K562 (cell line): Measurements from ENCODE around the gene ADCY5. TPM values are rescaled to one million over a fixed set of nuclear protein-coding genes. Genes with fewer than 3 reads are reported as not detected.

ENCODE experiments used
- ATAC-seq: fragments of 200-7000 bp; cut with Tn5 transposase; 3 replicates; pipeline ENCODE4 v1.9.1; 2020; ENCODE audit warnings: moderate library complexity
- BruUV-seq: library from RNA; stranded (reverse); fragments of 400-500 nt; replicated peaks from 2 replicates; lab custom pipeline; 2021; lab: Mats Ljungman, UMichigan
- CTCF ChIA-PET: fragments of 300-600 bp; formaldehyde crosslinking; extraction: SDS; loops from one replicate; lab custom pipeline; 2021; ENCODE audit warnings: low intra/inter-chr PET ratio; lab: Yijun Ruan, JAX
- POLR2A ChIA-PET: fragments of 300-600, 350-650 bp; sonication (Branson Sonifier 250); formaldehyde crosslinking; extraction: SDS; loops from one replicate; lab custom pipeline; 2021; ENCODE audit warnings: antibody characterized with exemption, inconsistent platforms; lab: Yijun Ruan, JAX
- DNase-seq, 4 experiments: peaks; one replicate each; pipeline versions ENCODE4 v3.0.0 to v3.0.0-alpha.2; 2011 to 2018; ENCODE audit warnings: low spot score in 3 of 4, mixed read lengths in 3 of 4; ENCODE audit errors: extremely low read depth in 1 of 4
- FAIRE-seq: peaks from 2 replicates; lab custom pipeline; 2011; peaks lifted over from hg19 to GRCh38; lab: Jason Lieb, UNC
- H2AFZ ChIP-seq: 2 replicates; pipeline ENCODE4 v1.6.0; 2011; ENCODE audit warnings: low read depth, low read length, control low read depth, inconsistent platforms
- H3K27ac ChIP-seq: fragments of 200-600 bp; 3 replicates; pipeline ENCODE4 v1.8.0; 2011; ENCODE audit warnings: low read depth, mild to moderate bottlenecking, control low read depth, inconsistent platforms, low read length, moderate library complexity, mixed read lengths; ENCODE audit errors: extremely low read depth
- H3K27me3 ChIP-seq, 2 experiments: fragments of 300-600 bp in 1 of 2; 2 replicates in 1 of 2; 3 replicates in 1 of 2; pipeline versions ENCODE4 v1.6.0 to v1.8.0; 2011; ENCODE audit warnings: inconsistent platforms in 2 of 2, low read length in 2 of 2, mild to moderate bottlenecking in 1 of 2, mixed read lengths in 1 of 2, moderate library complexity in 1 of 2; ENCODE audit not compliant: control insufficient read depth in 2 of 2, insufficient read depth in 2 of 2
- H3K36me3 ChIP-seq: fragments of 300-600 bp; 3 replicates; pipeline ENCODE4 v1.8.0; 2011; ENCODE audit warnings: mild to moderate bottlenecking, low read length, inconsistent platforms; ENCODE audit not compliant: control insufficient read depth, insufficient read depth
- H3K4me1 ChIP-seq, 2 experiments: fragments of 200-600 bp in 1 of 2; replicated peaks in 1 of 2; 2 replicates in 1 of 2; 3 replicates in 1 of 2; pipeline versions ENCODE4 v1.5.1 to v1.8.0; 2011; ENCODE audit warnings: inconsistent platforms in 2 of 2, low read length in 2 of 2, mild to moderate bottlenecking in 1 of 2, mixed read lengths in 1 of 2, moderate library complexity in 1 of 2; ENCODE audit not compliant: control insufficient read depth in 2 of 2, insufficient read depth in 2 of 2
- H3K4me2 ChIP-seq: 2 replicates; pipeline ENCODE4 v1.6.1; 2011; ENCODE audit warnings: low read length, control low read depth, inconsistent platforms, mixed read lengths; ENCODE audit not compliant: insufficient read depth
- H3K4me3 ChIP-seq: fragments of 200-600 bp; sonication (generic), shearing (Covaris generic); 2 replicates; pipeline ENCODE4 v1.5.1; 2016; ENCODE audit warnings: control low read depth, inconsistent platforms
- H3K79me2 ChIP-seq: fragments of 200-600 bp; 3 replicates; pipeline ENCODE4 v1.8.0; 2011; ENCODE audit warnings: low read length, inconsistent platforms; ENCODE audit not compliant: control insufficient read depth, insufficient read depth
- H3K9ac ChIP-seq, 2 experiments: 2 replicates each; pipeline versions ENCODE4 v1.6.0 to v1.6.1; 2011; ENCODE audit warnings: low read depth in 2 of 2, low read length in 2 of 2, control low read depth in 1 of 2, inconsistent platforms in 1 of 2, mild to moderate bottlenecking in 1 of 2, mixed read lengths in 1 of 2; ENCODE audit not compliant: insufficient read depth in 1 of 2
- H3K9me1 ChIP-seq: one replicate; pipeline ENCODE4 v1.6.0; 2011; ENCODE audit warnings: inconsistent platforms, mild to moderate bottlenecking, low read length, moderate library complexity; ENCODE audit not compliant: control insufficient read depth, insufficient read depth
- H3K9me3 ChIP-seq: replicated peaks from 2 replicates; pipeline ENCODE4 v1.5.1; 2011; ENCODE audit warnings: low read depth, low read length, inconsistent platforms; ENCODE audit not compliant: control insufficient read depth, insufficient read depth
- H4K20me1 ChIP-seq: replicated peaks from 2 replicates; pipeline ENCODE4 v1.6.1; 2011; ENCODE audit warnings: low read length, inconsistent platforms, mixed read lengths; ENCODE audit not compliant: control insufficient read depth, insufficient read depth
- BHLHE40 ChIP-seq: IDR thresholded peaks from 2 replicates; pipeline ENCODE4 v1.6.1; 2011; ENCODE audit warnings: low read length, improper control_type of control experiment
- BRCA1 ChIP-seq, 2 experiments: fragments of 450-650 bp in 1 of 2; sonication (generic) in 1 of 2; formaldehyde crosslinking in 1 of 2; IDR thresholded peaks; 2 replicates each; pipeline versions ENCODE4 v1.5.0 to v1.6.1; 2017 to 2020; ENCODE audit warnings: mild to moderate bottlenecking in 1 of 2, missing genetic modification reagents in 1 of 2
- CBX3 ChIP-seq, 2 experiments: IDR thresholded peaks; 1 replicate in 1 of 2; 2 replicates in 1 of 2; pipeline ENCODE4 v1.6.1; 2012; ENCODE audit warnings: inconsistent platforms in 2 of 2, low read length in 2 of 2, borderline replicate concordance in 1 of 2, control low read depth in 1 of 2
- CSDE1 ChIP-seq, 2 experiments: fragments of 450-650 bp; IDR thresholded peaks; 2 replicates each; pipeline ENCODE4 v1.6.1; 2016; ENCODE audit warnings: mild to moderate bottlenecking in 1 of 2
- FIP1L1 ChIP-seq: fragments of 200-400 bp; formaldehyde crosslinking; IDR thresholded peaks from 2 replicates; pipeline ENCODE4 v1.6.1; 2018; ENCODE audit warnings: mild to moderate bottlenecking, low read depth, low read length; ENCODE audit not compliant: poor library complexity, severe bottlenecking
- GATAD2A ChIP-seq: fragments of 450-650 bp; IDR thresholded peaks from 2 replicates; pipeline ENCODE4 v1.6.1; 2017
- ILK ChIP-seq: fragments of 450-650 bp; IDR thresholded peaks from 2 replicates; pipeline ENCODE4 v1.6.1; 2016; ENCODE audit warnings: missing genetic modification characterization, low read depth, mild to moderate bottlenecking, missing compliant biosample characterization, moderate library complexity, borderline replicate concordance
- KLF1 ChIP-seq: fragments of 450-650 bp; IDR thresholded peaks from 2 replicates; pipeline ENCODE4 v1.6.1; 2016; ENCODE audit warnings: missing genetic modification characterization, missing compliant biosample characterization
- NFE2 ChIP-seq: IDR thresholded peaks from 2 replicates; pipeline ENCODE4 v1.6.1; 2014; ENCODE audit warnings: antibody characterized with exemption, low read depth
- PHB ChIP-seq: fragments of 250-450 bp; sonication (Bioruptor Pico); IDR thresholded peaks from 2 replicates; pipeline ENCODE4 v1.5.0; 2021
- POLR2AphosphoS5 ChIP-seq: IDR thresholded peaks from 2 replicates; pipeline ENCODE4 v1.6.1; 2011; ENCODE audit warnings: mild to moderate bottlenecking, low read depth, low read length, moderate library complexity; ENCODE audit not compliant: control insufficient read depth, insufficient read depth
- SIN3B ChIP-seq: fragments of 450-650 bp; IDR thresholded peaks from 2 replicates; pipeline ENCODE4 v1.6.1; 2017; ENCODE audit warnings: low read depth, mild to moderate bottlenecking, moderate library complexity
- SIRT6 ChIP-seq: IDR thresholded peaks from one replicate; pipeline ENCODE4 v1.6.1; 2012; ENCODE audit warnings: low read depth, mild to moderate bottlenecking, control low read depth, inconsistent platforms, low read length, moderate library complexity
- SMAD2 ChIP-seq: fragments of 150-350 bp; IDR thresholded peaks from 2 replicates; pipeline ENCODE4 v1.6.1; 2014; ENCODE audit warnings: low read depth, mild to moderate bottlenecking, low read length
- SMAD3 ChIP-seq: fragments of 450-650 bp; formaldehyde crosslinking; conservative IDR thresholded peaks from 2 replicates; pipeline ENCODE4 v1.4.0; 2020; ENCODE audit warnings: mild to moderate bottlenecking
- WHSC1 ChIP-seq: IDR thresholded peaks from one replicate; pipeline ENCODE4 v1.6.1; 2012; ENCODE audit warnings: low read length, control low read depth, inconsistent platforms
- ZNF217 ChIP-seq: sonication (generic); formaldehyde crosslinking; IDR thresholded peaks from 2 replicates; pipeline ENCODE4 v1.8.0; 2022; ENCODE audit warnings: mild to moderate bottlenecking, missing genetic modification reagents
- WGBS: fragments of 100-300 bp; shearing (Covaris generic); methylation state at CpG from one replicate; pipeline ENCODE4 v1.1.6; 2016; ENCODE audit warnings: low coverage, mixed read lengths; ENCODE audit not compliant: insufficient coverage; ENCODE audit errors: missing lambda C conversion rate; 5-methylcytosine and 5-hydroxymethylcytosine counted together
- in situ Hi-C: fragments of 300-500 bp; cut with MboI; formaldehyde crosslinking; loops from 4 replicates; pipeline ENCODE4 v1.15.0; 2018; ENCODE audit warnings: inconsistent platforms, mixed read lengths
- intact Hi-C: fragments of 100-400 bp; cut with micrococcal nuclease; formaldehyde crosslinking; loops from 2 replicates; pipeline ENCODE4 v1.14.2; 2022
- polyA plus RNA-seq, 8 experiments: library from polyadenylated mRNA; depleted of rRNA in 4 of 8; stranded (reverse) in 5 of 8; unstranded in 3 of 8; fragments of >200 nt; fragmentation: Nextera tagmentation in 2 of 8; fragmentation: Illumina TruSeq in 1 of 8; extraction: Ambion mirVana in 2 of 8; extraction: Trizol in 1 of 8; gene quantifications; 2 replicates each; pipeline versions ENCODE4 v1.2.1 to v1.2.3, GENCODE V29; 2011 to 2014; ENCODE audit warnings: inconsistent platforms in 1 of 8, missing spikeins in 1 of 8
- total RNA-seq, 7 experiments: library from RNA; depleted of rRNA in 6 of 7; stranded (reverse); fragments of >200 nt in 6 of 7; fragmentation: Illumina TruSeq in 2 of 7; extraction: Trizol in 2 of 7; gene quantifications; 2 replicates each; pipeline versions ENCODE4 v1.2.1 to v1.2.3, GENCODE V29; 2011 to 2021; ENCODE audit warnings: low replicate concordance in 1 of 7
- TF ChIP-seq, protein P1 (sequence below): IDR thresholded peaks from 2 replicates; pipeline ENCODE4 v1.6.1; 2011; ENCODE audit warnings: borderline replicate concordance, low read depth, mild to moderate bottlenecking, moderate library complexity, low read length; ENCODE audit not compliant: insufficient read depth, poor library complexity, severe bottlenecking

Gene ADCY5
- total and polyA plus RNA-seq, 9 of the 15 experiments (the other 6 are each of a cell fraction or from before 2014, with no cell fraction given) = under 0.01 TPM; not detected in 8

DNA sequence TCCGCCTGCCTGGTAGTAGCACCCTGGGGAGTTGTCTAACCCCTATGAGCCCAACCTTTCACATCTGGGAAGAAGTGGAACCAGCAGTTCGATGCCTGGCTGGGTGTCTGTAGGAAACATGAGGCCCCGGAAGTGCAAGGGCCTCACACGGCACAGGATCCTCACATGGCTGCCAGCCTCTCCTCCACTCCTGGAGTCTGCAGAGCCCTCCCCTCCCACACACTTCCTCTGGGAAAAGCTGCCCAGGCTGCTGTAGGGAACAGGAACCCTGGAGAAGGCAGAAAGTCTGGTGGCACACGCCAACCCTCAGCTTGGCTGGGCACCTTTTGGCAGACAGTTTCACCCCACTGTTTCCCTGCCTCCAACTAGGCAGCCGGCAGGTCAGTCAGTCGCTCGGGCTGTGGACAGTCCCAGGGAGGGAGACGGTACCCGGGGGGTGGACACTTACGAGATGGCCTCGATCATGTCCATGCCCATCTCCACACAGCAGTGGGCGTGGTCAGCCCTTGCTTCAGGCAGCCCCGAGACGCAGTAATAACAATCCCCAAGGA is 118.4 kb downstream of the ADCY5 start:
- Histone ChIP-seq H3K9ac (no peak overlapping the region), H2AFZ (no peak overlapping the region), H3K27ac (no peak overlapping the region), H3K4me1 (peaks cover 0 to 4% of the 10 kb centered on the region in 2 experiments; a peak in 1 of 5 replicates), H3K4me2 (no peak overlapping the region), H3K9me1 (no peaks in the 10 kb centered on the region), H3K4me3 (no peak overlapping the region), H3K27me3 (peaks cover 0 to 25% of the 10 kb centered on the region in 2 experiments; a peak in 3 of 5 replicates), H3K36me3 (no peaks in the 10 kb centered on the region), H4K20me1 (no peaks in the 10 kb centered on the region), H3K9me3 (no peaks in the 10 kb centered on the region), H3K79me2 (no peaks in the 10 kb centered on the region)
- FAIRE-seq (no peak), DNase-seq (no peak), ATAC-seq (no peak)
- in situ Hi-C loops = loop anchor here (5.0 kb wide), 1 partner anchor 157 kb away; no protein-coding TSS in a partner anchor
- POLR2A ChIA-PET = interaction anchor here (0.6 kb wide), 1 partner anchor 124 kb away, joined by 3 read pairs; no protein-coding TSS in a partner anchor
- TF ChIP-seq ILK (tag) (no peak), PHB (CRISPR knock-in tag) (no peak), FIP1L1 (no peak), SIRT6 (no peak), BRCA1 (IDR thresholded peaks at IDR 0.05) (no peak), BRCA1 (CRISPR knock-in tag; IDR thresholded peaks at IDR 0.05) (no peak), ZNF217 (CRISPR knock-in tag) (no peak), BHLHE40 (no peak), POLR2AphosphoS5 (no peak), CBX3 (IDR thresholded peaks at IDR 0.05; ENCODE audit: borderline replicate concordance in 1 of 2, low read length in 2 of 2) (no peak), NFE2 (no peak), SIN3B (no peak), SMAD2 (no peak), WHSC1 (no peak), GATAD2A (no peak), KLF1 (no peak), CSDE1 (IDR thresholded peaks at IDR 0.05) (no peak), SMAD3 (CRISPR knock-in tag) (no peak)
- TF ChIP-seq, protein P1, sequence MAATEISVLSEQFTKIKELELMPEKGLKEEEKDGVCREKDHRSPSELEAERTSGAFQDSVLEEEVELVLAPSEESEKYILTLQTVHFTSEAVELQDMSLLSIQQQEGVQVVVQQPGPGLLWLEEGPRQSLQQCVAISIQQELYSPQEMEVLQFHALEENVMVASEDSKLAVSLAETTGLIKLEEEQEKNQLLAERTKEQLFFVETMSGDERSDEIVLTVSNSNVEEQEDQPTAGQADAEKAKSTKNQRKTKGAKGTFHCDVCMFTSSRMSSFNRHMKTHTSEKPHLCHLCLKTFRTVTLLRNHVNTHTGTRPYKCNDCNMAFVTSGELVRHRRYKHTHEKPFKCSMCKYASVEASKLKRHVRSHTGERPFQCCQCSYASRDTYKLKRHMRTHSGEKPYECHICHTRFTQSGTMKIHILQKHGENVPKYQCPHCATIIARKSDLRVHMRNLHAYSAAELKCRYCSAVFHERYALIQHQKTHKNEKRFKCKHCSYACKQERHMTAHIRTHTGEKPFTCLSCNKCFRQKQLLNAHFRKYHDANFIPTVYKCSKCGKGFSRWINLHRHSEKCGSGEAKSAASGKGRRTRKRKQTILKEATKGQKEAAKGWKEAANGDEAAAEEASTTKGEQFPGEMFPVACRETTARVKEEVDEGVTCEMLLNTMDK = no peak
- CTCF ChIA-PET = no interaction called here
- BruUV-seq = no TSS peak
- 1% methylated on average over 14 of the region's 15 CpGs for WGBS
- intact Hi-C loops = no loop called here
